Colonic mucosa (tissue), 4 donors: ENCODE measurements around the gene NDST1. TPM values are rescaled to one million over a fixed set of nuclear protein-coding genes. Genes with fewer than 3 reads are reported as not detected.

ENCODE experiments used
- DNase-seq: peaks from one replicate; pipeline ENCODE4 v3.0.0-alpha.2; 2020
- H3K27ac ChIP-seq: fragments of 200-600 bp; one replicate; pipeline ENCODE4 v1.8.0; 2021
- H3K27me3 ChIP-seq: fragments of 200-600 bp; one replicate; pipeline ENCODE4 v1.8.0; 2021
- H3K36me3 ChIP-seq: fragments of 200-600 bp; one replicate; pipeline ENCODE4 v1.8.0; 2021
- H3K4me1 ChIP-seq: fragments of 200-600 bp; one replicate; pipeline ENCODE4 v1.8.0; 2021; ENCODE audit warnings: mild to moderate bottlenecking
- H3K4me3 ChIP-seq: fragments of 200-600 bp; one replicate; pipeline ENCODE4 v1.8.0; 2021
- H3K9ac ChIP-seq, 2 donors: one replicate each; pipeline ENCODE4 v1.7.0; 2013; ENCODE audit warnings: control low read depth in 2 of 2, low read depth in 2 of 2, low read length in 2 of 2
- H3K9me3 ChIP-seq: fragments of 200-600 bp; one replicate; pipeline ENCODE4 v1.8.0; 2021
- intact Hi-C: fragments of 100-400 bp; cut with DNase I; formaldehyde crosslinking; loops from one replicate; pipeline ENCODE4 v1.14.1; 2022
- total RNA-seq, 2 donors: library from RNA; stranded (reverse); fragmentation: NEBNext Ultra II Directional in 1 of 2; extraction: Animal tissue kit (Norgen Biotek cat#: 25700) in 1 of 2; gene quantifications; one replicate each; pipeline ENCODE4 v1.2.1, GENCODE V29; 2021
- TF ChIP-seq, protein P1 (sequence below): fragments of 200-600 bp; IDR thresholded peaks from one replicate; pipeline ENCODE4 v1.8.0; 2022; ENCODE audit warnings: antibody characterized with exemption, mild to moderate bottlenecking
- donor health status: healthy.
- donor health status: DM: no; HTN: no; CAD: no.
- donor health status: DM: no; HTN: no; CAD: no.

NDST1 gene
- total RNA-seq, 2 donors from 2014 or later: 37.4 to 51.3 TPM

DNA sequence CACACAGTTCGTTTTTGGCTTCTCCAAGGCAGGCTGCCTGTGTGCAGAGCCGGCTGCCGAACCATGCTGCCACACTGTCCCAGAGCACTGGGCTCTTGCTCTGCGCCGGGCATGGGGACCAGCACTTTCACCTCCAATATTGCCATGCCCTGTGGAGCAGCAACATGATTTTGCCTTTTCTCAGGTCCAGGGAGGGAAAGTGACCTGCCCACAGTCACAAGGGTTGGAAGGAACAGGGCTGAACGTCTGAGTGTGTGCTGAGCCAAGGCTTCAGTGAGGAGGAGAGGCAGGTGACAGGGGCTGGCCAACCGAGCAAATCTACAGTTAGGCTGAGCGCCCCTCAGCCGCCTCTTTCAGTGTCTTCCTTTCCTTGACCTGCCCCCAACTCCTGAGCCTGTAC lies 98.5 kb downstream of the NDST1 start:
- no peaks in the 10 kb centered on the region for H3K27me3 ChIP-seq

DNA sequence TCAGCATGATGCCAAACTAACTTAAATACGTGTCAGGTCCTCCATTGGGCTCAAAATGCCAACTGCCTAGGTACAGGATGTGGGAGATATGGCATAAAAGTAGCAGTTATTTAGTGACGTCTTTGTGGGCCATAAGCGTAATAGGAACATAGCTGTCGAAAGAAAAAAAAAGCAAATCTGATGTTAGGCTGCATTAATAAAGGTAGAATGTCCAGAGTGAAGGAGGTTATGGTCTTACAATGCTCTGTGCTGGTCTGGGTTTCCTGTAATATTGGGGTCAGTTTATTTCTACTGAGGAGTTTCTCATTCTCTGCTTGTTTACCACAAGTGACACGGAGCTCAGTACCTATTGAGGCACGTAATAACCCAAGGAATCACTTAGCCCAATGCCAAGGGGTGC lies 99.2 kb downstream of the NDST1 start:
- Histone ChIP-seq H3K9me3 (no peaks in the 10 kb centered on the region), H3K4me1 (peaks cover 2% of the 10 kb centered on the region), H3K4me3 (no peak overlapping the region), H3K27ac (no peak overlapping the region), H3K27me3 (no peaks in the 10 kb centered on the region), H3K36me3 (no peaks in the 10 kb centered on the region), H3K9ac (no peak overlapping the region)
- intact Hi-C loops: no loop called here
- no peak for DNase-seq
- TF ChIP-seq, protein P1, sequence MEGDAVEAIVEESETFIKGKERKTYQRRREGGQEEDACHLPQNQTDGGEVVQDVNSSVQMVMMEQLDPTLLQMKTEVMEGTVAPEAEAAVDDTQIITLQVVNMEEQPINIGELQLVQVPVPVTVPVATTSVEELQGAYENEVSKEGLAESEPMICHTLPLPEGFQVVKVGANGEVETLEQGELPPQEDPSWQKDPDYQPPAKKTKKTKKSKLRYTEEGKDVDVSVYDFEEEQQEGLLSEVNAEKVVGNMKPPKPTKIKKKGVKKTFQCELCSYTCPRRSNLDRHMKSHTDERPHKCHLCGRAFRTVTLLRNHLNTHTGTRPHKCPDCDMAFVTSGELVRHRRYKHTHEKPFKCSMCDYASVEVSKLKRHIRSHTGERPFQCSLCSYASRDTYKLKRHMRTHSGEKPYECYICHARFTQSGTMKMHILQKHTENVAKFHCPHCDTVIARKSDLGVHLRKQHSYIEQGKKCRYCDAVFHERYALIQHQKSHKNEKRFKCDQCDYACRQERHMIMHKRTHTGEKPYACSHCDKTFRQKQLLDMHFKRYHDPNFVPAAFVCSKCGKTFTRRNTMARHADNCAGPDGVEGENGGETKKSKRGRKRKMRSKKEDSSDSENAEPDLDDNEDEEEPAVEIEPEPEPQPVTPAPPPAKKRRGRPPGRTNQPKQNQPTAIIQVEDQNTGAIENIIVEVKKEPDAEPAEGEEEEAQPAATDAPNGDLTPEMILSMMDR: no peak

More for the DNA sequence above, 98.5 kb downstream of the NDST1 start:
- intact Hi-C loops: no loop called here
- H3K9me3 ChIP-seq: no peaks in the 10 kb centered on the region
- H3K4me1 ChIP-seq: no peaks in the 10 kb centered on the region
- no peak overlapping the region for H3K27ac ChIP-seq
- H3K9ac ChIP-seq: no peak overlapping the region
- TF ChIP-seq, protein P1: no peak
- H3K36me3 ChIP-seq: no peaks in the 10 kb centered on the region
- no peak overlapping the region for H3K4me3 ChIP-seq
- DNase-seq: no peak

Other genes with a start within 250 kb of the NDST1 start
- under 1 TPM; 0.05 to 0.61 TPM for gene CAMK2A, start 218.4 kb upstream of the NDST1 start, total RNA-seq
- gene ARSI, start 205.2 kb upstream of the NDST1 start, total RNA-seq: under 1 TPM; 0.17 to 0.69 TPM
- gene TCOF1, start 150.4 kb upstream of the NDST1 start, total RNA-seq: 10 to 100 TPM; 17.3 to 68.5 TPM
- gene CD74, start 95.2 kb upstream of the NDST1 start, total RNA-seq: 100 to 1,000 TPM; 200 to 485 TPM
- gene RPS14, start 58.4 kb upstream of the NDST1 start, total RNA-seq: 1,000 to 10,000 TPM; 1,643 to 1,700 TPM
- 10 to 100 TPM; 32.4 to 62.9 TPM for gene SYNPO, start 132.5 kb downstream of the NDST1 start, total RNA-seq
- under 1 TPM; 0.12 to 0.32 TPM for gene MYOZ3, start 153.1 kb downstream of the NDST1 start, total RNA-seq
- 10 to 100 TPM; 40.0 to 42.6 TPM for gene RBM22, start 192.9 kb downstream of the NDST1 start, total RNA-seq